Esophagus muscularis mucosa (tissue), 4 donors: ENCODE measurements around the gene ACAA1.

ENCODE experiments used
- CTCF ChIP-seq, 3 experiments: fragments of 200-600 bp in 2 of 3; fragments of 450-650 bp in 1 of 3; sonication (generic) in 2 of 3; IDR thresholded peaks; one replicate each; pipeline ENCODE4 v1.5.1; 2017 to 2019; ENCODE audit warnings: antibody characterized with exemption in 3 of 3, mild to moderate bottlenecking in 2 of 3, moderate library complexity in 1 of 3
- EP300 ChIP-seq: sonication (generic); formaldehyde crosslinking; IDR thresholded peaks from one replicate; pipeline ENCODE4 v1.6.1; 2017; ENCODE audit warnings: antibody characterized with exemption
- POLR2A ChIP-seq: fragments of 450-650 bp; IDR thresholded peaks from one replicate; pipeline ENCODE4 v1.6.1; 2017; ENCODE audit warnings: antibody characterized with exemption, moderate library complexity, mild to moderate bottlenecking, low read depth
- POLR2AphosphoS5 ChIP-seq, 2 donors: sonication (generic); formaldehyde crosslinking; IDR thresholded peaks; one replicate each; pipeline ENCODE4 v1.6.1; 2017; ENCODE audit warnings: antibody characterized with exemption in 2 of 2

- no peak for TF ChIP-seq POLR2A
- TF ChIP-seq CTCF (IDR thresholded peaks at IDR 0.05): no peak
- TF ChIP-seq EP300: no peak
- TF ChIP-seq POLR2AphosphoS5 (IDR thresholded peaks at IDR 0.05): no peak
These were observed 16.3 kb upstream of the ACAA1 start for GRCh38 chr3:38153221-38153620.
